OCI-LY3 (cell line): ENCODE results near the gene GJA4.

Experiments used
- CTCF ChIP-seq: fragments of 200-600, 300-600 bp; sonication (generic); IDR thresholded peaks from 2 replicates; pipeline ENCODE4 v1.5.1; 2014; ENCODE audit warnings: antibody characterized with exemption, low read length, low read depth
- EZH2phosphoT487 ChIP-seq: fragments of 200-600 bp; shearing (Covaris generic); IDR thresholded peaks from 2 replicates; pipeline ENCODE4 v1.6.1; 2018; ENCODE audit warnings: antibody characterized with exemption, mixed run types, low read depth

GRCh38 chr1:34776911-34777310 is 15.9 kb upstream of the GJA4 start:
- no peak for TF ChIP-seq CTCF
- TF ChIP-seq EZH2phosphoT487: no peak
